GM18508 (cell line): Measurements from ENCODE around the gene RLF.
"Not testable (repeated sequence)": the region's sequence is repeated elsewhere in the genome, so short reads cannot be mapped to it uniquely, and the experiment has no call there.

Experiments used
- ATAC-seq: cut with Tn5 transposase; IDR thresholded peaks from one replicate; pipeline ENCODE4 v1.9.1; 2021; ENCODE audit warnings: moderate number of reproducible peaks; ENCODE audit not compliant: insufficient read depth, unreplicated experiment

The RLF gene

DNA sequence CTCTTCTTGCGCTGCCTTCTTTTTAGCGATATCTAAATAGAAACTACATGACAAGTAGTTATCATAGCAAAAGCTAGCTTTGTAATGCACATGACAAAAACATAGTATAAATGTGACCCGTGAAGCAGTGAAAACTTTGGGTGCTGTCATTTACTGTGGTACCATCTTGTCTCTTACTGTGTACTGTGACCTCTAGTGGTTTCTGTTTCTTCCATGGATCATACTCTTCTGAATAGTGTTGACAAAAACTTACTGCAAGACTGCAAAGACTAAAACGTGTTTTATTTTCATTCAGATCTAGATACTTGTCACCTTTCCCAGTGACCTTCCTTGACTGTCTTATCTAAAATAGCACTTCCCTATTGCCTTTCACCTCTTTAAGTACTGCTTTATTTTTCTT lies 6.1 kb downstream of the RLF start:
- no peak for ATAC-seq

DNA sequence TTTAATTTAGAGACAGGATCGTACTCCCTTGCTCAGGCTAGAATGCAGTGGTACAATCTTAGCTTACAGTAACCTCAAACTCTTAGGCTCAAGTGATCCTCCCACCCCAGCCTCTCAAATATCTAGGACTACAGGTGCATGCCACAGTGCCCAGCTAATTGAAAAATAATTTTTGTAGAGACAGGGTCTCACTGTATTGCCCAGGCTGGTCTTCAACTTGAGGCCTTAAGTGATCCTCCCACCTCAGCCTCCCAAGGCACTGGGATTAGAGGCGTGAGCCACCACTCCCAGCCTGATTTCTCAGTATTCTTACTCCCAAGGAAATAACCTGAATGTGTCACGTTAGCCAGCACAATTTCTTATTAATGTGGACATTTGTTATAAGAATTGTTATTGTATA lies 9.8 kb downstream of the RLF start:
- no peak for ATAC-seq

DNA sequence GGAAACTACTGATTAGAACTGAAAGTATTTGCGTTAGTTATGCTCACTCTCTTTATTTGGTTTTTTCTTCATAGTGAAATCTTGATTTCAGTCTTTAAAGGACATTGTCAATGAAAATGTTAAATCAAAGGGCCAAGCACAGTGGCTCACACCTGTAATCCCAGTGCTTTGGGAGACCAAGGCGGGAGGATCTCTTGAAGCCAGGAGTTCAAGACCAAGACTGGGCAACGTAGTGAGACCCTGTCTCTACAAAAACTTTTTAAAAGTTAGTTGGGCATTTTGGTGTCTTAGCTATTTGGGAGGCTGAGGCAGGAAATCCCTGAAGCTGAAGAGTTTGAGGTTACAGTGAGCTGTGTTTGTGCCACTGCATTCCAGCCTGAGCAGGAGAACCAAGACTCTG lies 13.6 kb downstream of the RLF start:
- ATAC-seq: no peak

DNA sequence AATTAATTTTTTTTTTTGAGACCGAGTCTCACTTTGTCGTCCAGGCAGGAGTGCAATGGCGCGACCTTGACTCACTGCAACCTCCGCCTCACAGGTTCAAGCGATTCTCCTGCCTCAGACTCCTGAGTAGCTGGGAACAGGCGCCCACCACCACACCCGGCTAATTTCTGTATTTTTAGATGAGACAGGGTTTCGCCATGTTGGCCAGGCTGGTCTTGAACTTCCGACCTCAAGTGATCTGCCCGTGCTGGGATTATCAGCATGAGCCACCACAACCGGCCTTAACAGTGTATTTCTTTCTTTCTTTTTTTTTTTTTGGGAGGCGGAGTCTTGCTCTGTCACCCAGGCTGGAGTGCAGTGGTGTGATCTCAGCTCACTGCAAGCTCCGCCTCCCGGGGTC lies 15.8 kb downstream of the RLF start:
- ATAC-seq: not testable (repeated sequence)

DNA sequence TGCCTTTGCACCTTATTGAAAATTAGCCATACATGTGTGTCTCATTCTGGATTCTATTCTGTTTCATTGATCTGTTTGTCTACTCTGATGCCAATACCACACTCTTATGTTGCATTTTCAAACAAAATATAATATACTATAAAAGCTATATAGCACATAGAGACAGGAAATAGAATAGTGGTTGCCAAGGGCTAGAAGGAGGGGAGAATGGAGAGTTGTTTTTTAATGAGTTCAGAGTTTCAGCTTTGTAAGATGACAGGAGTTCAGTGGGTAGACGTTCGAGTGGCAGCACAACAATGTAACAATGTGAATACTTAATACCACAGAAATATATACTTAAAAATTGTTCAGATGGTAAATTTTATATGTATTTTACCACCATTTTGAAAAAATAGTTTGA lies 17.0 kb downstream of the RLF start:
- ATAC-seq: no peak

DNA sequence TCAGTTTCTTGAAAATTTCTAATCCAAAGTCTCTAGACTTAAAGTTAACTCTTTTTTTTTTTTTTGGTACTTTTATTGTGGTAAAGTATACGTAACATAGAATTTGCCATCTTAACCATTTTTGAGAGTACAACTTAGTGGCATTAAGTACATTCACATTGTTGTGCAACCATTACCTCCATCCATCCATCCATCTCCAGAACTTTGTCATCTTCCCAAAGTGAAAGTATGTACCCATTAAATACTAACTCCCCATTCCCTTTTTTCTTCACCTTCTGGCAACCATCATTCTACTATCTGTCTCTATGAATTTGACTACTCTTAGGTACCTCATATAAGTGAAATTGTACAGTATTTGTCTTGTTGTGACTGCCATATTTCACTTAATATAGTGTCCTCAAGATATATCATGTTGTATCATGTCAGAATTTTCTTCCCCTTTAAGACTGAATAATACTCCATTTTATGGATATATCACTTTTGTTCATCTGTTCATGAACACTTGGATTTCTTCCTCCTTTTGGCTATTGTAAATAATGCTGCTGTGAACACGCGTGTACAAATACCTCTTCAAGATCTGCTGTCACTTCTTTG lies 18.4 kb downstream of the RLF start:
- ATAC-seq: no peak

DNA sequence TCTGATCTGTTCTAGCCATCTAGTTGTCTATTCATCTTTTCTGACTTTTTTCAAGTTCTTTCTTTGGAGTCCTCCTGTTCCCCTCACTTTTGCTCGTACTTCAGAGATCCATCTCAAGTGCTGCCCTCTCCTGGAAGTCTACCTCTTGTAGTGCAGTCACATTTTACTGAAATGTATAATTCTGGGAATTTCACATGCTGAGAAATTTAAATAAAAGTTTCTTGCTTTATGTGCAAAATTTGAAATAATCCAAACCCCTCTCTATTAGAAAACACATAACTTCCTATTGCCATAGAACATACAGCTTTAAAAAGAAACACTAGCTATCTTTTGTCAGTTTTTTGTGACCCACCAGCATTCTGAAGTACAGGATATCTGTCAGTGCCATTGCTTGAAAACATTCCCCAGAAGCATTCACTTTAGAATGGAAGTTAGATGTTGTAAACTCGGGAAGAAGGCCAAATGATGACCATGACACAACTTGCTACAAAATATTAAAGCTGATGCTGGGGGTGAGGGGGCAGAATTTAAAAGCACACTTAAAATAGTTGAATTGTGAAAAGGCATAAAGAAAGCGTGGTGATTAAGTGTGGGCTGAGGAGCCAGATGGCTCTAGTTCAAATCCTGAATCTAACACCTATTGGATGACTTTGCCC lies 22.0 kb downstream of the RLF start:
- ATAC-seq: no peak

DNA sequence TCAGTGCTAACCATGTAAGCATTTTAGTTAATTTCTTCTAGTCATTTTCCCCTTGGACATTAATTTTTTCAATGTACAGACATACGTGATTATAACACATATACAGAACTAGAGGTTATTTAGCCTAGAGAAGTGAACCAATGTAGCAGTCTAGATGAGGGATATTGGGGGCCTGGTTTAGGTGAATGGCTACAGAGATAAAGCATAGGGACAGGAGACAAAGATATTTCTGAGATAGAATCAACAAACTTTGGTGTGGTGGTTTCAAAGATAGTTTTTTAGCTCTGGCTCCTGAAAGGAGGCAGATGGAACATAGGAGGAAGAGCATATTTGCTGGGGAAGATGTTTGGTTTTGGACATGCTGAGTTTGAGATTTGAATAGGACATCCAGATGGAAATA lies 23.0 kb downstream of the RLF start:
- no peak for ATAC-seq

DNA sequence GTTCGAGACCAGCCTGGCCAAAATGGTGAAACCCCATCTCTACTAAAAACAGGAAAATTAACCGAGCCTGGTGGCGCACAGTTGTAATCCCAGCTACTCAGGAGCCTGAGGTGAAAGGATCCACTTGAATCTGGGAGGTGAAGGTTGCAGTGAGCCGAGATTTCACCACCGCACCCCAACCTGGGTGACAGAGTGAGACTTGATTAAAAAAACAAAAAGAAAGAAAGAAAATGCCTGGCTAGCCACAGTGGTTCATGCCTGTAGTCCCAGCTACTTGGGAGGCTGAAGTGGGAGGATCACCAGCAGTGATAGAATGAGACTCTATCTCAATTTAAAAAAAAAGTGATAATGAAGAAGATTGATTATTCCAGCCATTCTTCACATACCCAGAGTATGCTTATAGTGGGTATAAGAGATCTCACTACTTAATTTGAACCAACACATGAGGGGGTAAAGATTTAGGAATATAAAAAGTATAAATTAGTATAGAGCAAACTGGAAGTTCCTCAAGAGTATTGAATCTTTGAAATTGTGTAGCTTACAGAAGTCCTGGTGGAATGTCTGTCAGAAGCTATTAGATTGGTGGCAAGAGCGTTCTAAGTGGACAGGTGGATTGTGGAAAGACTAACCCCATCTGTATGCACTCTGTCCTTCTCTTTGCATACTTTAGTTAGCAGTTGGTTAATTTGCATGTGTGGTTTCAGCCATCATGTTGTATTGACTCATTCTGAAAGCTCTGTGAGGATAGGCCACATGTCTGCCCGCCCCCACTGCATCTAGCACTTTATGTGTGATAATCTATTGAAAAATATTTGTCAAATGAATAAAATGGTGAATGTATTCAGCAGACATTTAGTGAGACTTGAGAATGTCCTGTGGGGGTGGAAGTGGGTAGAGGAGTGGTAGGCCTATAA lies 25.0 kb downstream of the RLF start:
- ATAC-seq: peak; percentile 90

DNA sequence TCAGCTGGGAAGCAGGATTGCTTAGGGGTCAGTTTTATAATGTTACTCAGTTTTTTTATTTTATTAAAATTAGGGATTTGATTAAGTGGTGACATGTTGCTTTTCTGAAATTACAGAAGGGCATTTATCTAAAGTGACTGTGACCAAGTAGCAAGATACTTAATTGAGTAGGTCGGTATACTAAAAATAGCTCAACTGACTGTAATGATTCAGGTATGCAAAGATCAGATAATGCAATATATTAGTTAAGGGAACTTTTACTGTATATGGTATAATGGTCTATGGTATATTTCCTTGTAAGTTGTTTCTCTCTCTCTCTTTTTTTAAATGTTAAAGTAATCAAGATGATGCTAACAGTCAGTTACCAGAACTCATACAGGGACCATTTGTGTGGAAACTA lies 26.2 kb downstream of the RLF start:
- ATAC-seq: no peak

DNA sequence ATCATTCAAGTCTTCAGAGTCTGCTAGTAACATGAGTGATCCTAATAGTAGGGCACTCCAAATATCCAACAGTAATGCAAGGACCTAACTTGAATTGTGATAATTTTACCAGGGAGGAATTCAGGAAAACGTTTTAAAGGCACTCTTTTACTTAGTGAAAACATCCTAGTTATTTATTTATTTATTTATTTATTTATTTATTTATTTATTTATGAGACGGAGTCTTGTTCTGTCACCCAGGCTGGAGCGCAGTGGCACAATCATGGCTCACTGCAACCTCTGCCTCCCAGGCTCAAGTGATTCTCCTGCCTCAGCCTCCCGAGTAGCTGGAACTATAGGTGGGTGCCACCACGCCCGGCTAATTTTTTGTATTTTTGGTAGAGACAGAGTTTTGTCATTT lies 33.5 kb downstream of the RLF start:
- not testable (repeated sequence) for ATAC-seq

DNA sequence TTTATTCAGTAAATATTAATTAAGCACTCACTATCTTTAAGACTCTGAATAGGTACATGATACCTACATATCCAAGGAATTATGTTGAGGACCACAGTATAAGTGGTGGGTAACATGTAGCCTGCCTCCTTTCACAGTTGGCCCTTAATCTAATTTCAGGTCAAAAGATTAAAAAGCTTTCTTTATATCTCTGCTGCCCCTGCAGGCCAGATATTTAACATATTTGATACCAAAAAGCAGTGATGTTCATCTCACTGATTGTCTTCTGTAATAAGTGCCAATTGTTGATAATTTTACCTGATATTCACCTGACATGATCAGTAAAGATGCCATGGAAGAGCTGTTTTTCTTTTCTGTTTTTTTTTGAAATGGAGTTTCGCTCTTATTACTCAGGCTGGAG lies 36.5 kb downstream of the RLF start:
- ATAC-seq: no peak

DNA sequence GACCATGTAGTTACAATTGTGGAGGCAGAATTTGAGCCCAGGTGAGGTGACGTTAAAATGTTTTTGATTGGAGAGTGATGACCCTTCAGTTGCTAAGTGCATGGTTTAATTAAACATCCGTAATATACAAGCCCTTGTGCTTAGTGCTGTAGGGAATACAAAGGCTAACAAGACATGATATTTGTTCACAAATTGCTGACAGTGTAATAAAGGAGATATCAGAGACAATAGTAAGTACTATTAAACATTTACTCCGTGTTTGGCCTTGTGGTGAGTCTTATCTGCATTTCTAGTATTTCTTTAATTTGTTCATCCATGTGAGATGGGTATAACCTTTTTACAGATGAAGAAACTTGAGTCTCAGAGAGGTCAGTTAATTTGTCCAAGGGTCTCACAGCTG lies 37.9 kb downstream of the RLF start:
- no peak for ATAC-seq

DNA sequence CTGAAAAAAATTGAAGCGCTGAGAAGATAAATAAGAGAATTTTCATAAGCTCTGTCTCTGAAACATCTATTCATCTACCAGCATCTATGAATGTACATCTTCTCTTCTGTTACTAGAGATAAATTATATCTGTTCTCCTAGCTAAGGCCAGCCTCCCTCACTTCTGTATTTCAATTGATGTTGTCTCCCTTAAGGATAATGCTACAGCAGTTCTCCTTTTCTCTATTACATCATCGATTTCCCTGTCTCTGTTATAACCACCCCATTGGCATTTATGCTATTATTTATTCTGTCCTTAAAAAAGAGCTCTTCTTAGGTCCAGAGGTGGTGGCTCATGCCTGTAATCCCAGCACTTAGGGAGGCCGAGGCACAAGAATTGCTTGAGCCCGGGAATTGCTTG lies 43.7 kb downstream of the RLF start:
- no peak for ATAC-seq

DNA sequence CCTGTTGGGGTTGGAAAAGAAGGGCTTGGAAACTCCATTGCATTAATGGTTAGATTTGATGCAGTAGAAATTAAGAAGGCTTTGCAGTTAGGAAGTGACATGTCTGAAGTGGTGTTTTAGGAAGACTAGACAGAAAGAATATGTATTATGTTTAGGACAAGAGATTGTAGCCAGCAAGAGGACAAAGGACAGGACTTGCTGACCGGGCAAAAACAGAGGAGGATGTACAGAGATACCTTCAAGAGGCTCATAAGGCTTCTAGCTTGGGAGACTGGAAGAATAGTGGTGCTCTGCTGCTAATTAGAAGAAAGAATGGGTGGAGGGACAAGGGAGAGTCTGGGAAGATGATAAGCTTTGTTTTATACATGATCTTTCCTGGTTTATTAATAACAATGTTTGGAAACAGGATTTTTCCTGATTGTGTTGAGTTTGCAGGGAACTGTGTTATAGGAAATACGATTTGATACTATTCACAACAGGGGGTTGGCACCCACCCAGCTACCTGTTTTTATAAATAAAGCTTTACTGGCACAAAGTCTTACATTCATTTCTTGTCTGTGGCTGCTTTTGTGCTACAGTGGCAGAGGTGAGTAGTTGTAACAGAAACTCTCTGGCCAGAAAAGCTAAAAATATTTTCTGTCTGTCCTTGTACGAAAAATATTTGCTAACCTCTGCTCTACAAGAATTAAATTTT lies 49.5 kb downstream of the RLF start:
- no peak for ATAC-seq

DNA sequence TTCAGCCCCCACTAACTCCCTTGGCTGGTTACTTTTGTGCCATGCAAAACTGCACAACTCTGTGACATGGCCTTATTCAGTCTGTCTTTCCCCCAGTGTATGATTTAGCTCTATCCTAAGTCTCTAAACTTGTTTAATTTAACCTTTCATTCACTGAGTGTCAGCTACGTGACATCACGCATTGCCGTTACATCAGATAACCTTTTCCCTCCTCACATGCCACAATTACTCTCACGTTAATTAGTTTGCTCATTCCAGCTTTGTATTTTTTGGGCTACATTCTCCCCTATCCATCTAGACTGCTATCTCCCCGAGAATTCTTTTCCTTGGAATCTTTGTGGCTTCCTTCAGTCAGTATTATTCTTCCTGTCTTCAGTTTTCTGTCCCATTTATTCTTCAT lies 57.1 kb downstream of the RLF start:
- ATAC-seq: no peak

DNA sequence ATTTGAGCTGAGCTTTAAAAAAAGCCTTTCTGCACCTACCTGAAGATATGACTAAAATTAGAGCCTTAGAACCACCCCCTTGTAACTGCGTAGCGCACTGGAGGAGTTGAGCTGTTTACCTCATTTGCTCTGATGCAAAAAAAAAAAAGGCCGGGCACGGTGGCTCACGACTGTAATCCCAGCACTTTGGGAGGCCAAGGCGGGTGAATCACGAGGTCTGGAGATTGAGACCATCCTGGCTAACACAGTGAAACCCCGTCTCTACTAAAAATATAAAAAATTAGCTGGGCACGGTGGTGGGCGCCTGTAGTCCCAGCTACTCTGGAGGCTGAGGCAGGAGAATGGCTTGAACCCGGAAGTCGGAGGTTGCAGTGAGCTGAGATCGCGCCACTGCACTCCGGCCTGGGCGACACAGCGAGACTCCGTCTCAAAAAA lies 60.3 kb downstream of the RLF start:
- ATAC-seq: not testable (repeated sequence)

DNA sequence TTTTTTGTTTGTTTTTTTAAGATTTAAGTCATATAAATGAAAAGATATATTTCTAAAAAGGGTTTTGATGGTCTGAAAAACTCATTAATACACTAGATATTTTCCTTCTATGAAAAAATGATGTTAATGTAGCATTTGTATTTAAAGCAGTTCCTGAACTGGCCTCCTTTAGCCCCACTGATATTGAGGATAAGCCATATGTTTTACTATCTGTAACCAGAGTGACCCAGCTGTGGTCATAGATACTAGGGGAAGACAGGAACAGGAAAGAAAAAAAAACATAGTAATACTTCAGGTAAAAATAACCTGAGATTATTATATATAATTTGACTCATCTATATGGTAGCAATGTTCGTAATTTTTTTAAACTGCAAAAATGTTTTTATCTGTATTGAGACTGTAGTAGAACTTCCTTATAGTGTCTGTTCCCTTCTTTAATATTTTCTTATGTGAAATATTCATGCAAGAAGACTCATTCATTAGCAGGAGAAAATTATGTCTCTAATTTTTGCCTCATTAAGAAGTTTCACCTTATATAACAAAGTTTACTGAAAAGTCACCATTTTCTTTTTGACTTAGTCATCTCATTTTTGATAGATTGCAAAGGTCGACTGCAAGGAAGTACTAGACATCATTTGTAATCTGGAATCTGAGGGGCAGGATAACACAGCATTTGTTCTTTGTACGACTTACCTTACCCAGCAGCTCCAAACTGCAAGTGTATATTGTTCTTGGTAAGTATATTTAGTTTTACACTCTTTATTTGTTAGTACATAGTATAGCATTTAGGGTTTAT lies 61.0 kb downstream of the RLF start:
- no peak for ATAC-seq

DNA sequence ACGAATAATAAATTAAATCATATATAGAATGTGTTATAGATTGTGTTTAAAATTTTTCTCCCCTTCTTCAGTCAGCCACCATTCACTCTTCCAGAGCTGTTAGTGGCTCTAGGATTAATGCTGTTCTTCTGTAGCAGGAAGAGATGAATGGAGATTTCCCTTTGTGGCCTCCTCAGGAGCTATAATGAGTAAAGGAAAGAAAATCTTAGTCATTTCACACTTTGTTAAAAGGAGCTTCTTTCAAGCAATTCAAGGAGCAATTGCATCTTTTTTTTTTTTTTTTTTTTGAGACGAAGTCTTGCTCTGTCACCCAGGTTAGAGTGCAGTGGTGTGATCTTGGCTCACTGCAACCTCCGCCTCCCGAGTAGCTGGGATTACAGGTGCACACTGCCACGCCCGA lies 62.9 kb downstream of the RLF start:
- no peak for ATAC-seq

DNA sequence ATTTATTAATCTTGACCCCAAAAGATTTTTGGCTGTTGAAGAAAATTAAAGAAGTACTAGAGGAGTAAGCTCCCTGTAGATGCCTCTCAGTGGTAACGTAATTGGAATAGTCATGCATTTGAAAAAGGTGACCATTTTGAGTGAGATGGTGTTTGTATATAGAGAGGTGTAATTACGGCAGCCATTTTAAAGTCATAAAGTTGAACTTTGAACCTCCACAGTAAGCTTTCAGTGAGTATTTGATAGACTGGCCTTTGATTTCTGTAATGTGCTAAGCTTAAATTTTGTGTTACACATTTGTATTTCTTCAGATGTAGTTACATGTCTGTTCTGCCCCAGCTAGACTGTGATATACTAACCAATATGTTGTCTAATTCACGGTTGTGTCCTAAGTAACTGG lies 65.0 kb downstream of the RLF start:
- no peak for ATAC-seq
